ENCODE measurements around the gene ZNF385D.
A peak's percentile ranks its signal among the peaks of the same experiment; 100 is the strongest.
"Not testable (repeated sequence)": the region's sequence is repeated elsewhere in the genome, so short reads cannot be mapped to it uniquely, and the experiment has no call there.

Gene ZNF385D

GRCh38 chr3:21393683-21394311, 357.2 kb downstream of the ZNF385D start:
- no peak overlapping the region for H3K4me3 ChIP-seq (ENCODE audit: low read depth, low read length)
- TF ChIP-seq CTCF (IDR thresholded peaks at IDR 0.05; ENCODE audit: low read depth, low read length, missing control alignments), result no peak
- in situ Hi-C loops (cut with HindIII; ENCODE audit: low sequenced_read_pairs), result no loop called here
- no peak for DNase-seq (ENCODE audit: low read depth)

GRCh38 chr3:21392526-21392925, 358.5 kb downstream of the ZNF385D start:
- H3K4me3 ChIP-seq (ENCODE audit: low read depth, low read length), result no peak overlapping the region
- in situ Hi-C loops (cut with HindIII; ENCODE audit: low sequenced_read_pairs), result no loop called here
- DNase-seq (ENCODE audit: low read depth), result no peak
- no peak for TF ChIP-seq CTCF (IDR thresholded peaks at IDR 0.05; ENCODE audit: low read depth, low read length, missing control alignments)

GRCh38 chr3:21390856-21391255, 360.2 kb downstream of the ZNF385D start:
- H3K4me3 ChIP-seq (ENCODE audit: low read depth, low read length), result no peak overlapping the region
- TF ChIP-seq CTCF (IDR thresholded peaks at IDR 0.05; ENCODE audit: low read depth, low read length, missing control alignments), result no peak
- DNase-seq (ENCODE audit: low read depth), result peak; percentile 49
- in situ Hi-C loops (cut with HindIII; ENCODE audit: low sequenced_read_pairs), result no loop called here

- in situ Hi-C loops (cut with HindIII; ENCODE audit: low sequenced_read_pairs), result no loop called here
- peak; percentile 19 for DNase-seq (ENCODE audit: low read depth)
- H3K4me3 ChIP-seq (ENCODE audit: low read depth, low read length), result no peak overlapping the region
- no peak for TF ChIP-seq CTCF (IDR thresholded peaks at IDR 0.05; ENCODE audit: low read depth, low read length, missing control alignments)
These were observed 360.9 kb downstream of the ZNF385D start for GRCh38 chr3:21390136-21390535.

- DNase-seq (ENCODE audit: low read depth); in situ Hi-C loops (cut with HindIII; ENCODE audit: low sequenced_read_pairs); H3K4me3 ChIP-seq (ENCODE audit: low read depth, low read length): not testable (repeated sequence)
These were observed 363.7 kb downstream of the ZNF385D start for GRCh38 chr3:21387142-21387826.

- in situ Hi-C loops (cut with HindIII; ENCODE audit: low sequenced_read_pairs), result not testable (repeated sequence)
These were observed 373.0 kb downstream of the ZNF385D start for GRCh38 chr3:21378036-21378435.

GRCh38 chr3:21377071-21377769, 373.8 kb downstream of the ZNF385D start:
- no peak for TF ChIP-seq CTCF (IDR thresholded peaks at IDR 0.05; ENCODE audit: low read depth, low read length, missing control alignments)
- in situ Hi-C loops (cut with HindIII; ENCODE audit: low sequenced_read_pairs), result no loop called here
- no peak for DNase-seq (ENCODE audit: low read depth)
- H3K4me3 ChIP-seq (ENCODE audit: low read depth, low read length), result no peak overlapping the region

More at GRCh38 chr3:21378036-21378435, 373.0 kb downstream of the ZNF385D start:
- not testable (repeated sequence) for DNase-seq (ENCODE audit: low read depth); H3K4me3 ChIP-seq (ENCODE audit: low read depth, low read length)

All from astrocyte of the cerebellum (primary cell).